Pancreas (tissue), 10 donors: ENCODE results near the gene DIP2C. TPM values are rescaled to one million over a fixed set of nuclear protein-coding genes. Genes with fewer than 3 reads are reported as not detected.
"Not testable (repeated sequence)": the region's sequence is repeated elsewhere in the genome, so short reads cannot be mapped to it uniquely, and the experiment has no call there.

Experiments used
- ATAC-seq, 4 donors: fragments of 200-7000 bp; cut with Tn5 transposase; one replicate each; pipeline versions ENCODE4 v1.8.0 to v1.9.1; 2020; ENCODE audit warnings: mild to moderate bottlenecking in 4 of 4, moderate library complexity in 4 of 4
- DNase-seq, 6 donors: peaks; one replicate each; pipeline ENCODE4 v3.0.0-alpha.2; 2020
- FAIRE-seq: peaks from 2 replicates; lab custom pipeline; 2012; peaks lifted over from hg19 to GRCh38; lab: Jason Lieb, UNC
- H3K27ac ChIP-seq, 4 donors: fragments of 200-600 bp; sonication (generic); 1 replicate in 3 of 4; 2 replicates in 1 of 4; pipeline versions ENCODE4 v1.5.0 to v1.8.0; 2020
- H3K27me3 ChIP-seq, 4 donors: fragments of 200-600 bp; one replicate each; pipeline ENCODE4 v1.8.0; 2021
- H3K36me3 ChIP-seq, 3 donors: fragments of 200-600 bp; sonication (generic) in 1 of 3; one replicate each; pipeline versions ENCODE4 v1.5.0 to v1.8.0; 2020 to 2021
- H3K4me1 ChIP-seq, 3 donors: fragments of 200-600 bp; one replicate each; pipeline ENCODE4 v1.8.0; 2021
- H3K4me3 ChIP-seq, 4 donors: fragments of 200-600 bp; sonication (generic) in 2 of 4; one replicate each; pipeline versions ENCODE4 v1.5.0 to v1.8.0; 2020 to 2021
- H3K9me3 ChIP-seq, 4 donors: fragments of 200-600 bp; one replicate each; pipeline ENCODE4 v1.8.0; 2021
- CTCF ChIP-seq, 4 donors: fragments of 200-600 bp; sonication (generic) in 3 of 4; IDR thresholded peaks; one replicate each; pipeline versions ENCODE4 v1.5.0 to v1.8.0; 2021; ENCODE audit warnings: antibody characterized with exemption in 4 of 4
- WGBS, 2 donors: extraction: QIAGEN DNeasy Blood & Tissue Kit; methylation state at CpG; one replicate each; pipeline ENCODE4 v1.1.7; 2013; 5-methylcytosine and 5-hydroxymethylcytosine counted together
- intact Hi-C, 3 donors: fragments of 100-400 bp; cut with DNase I; formaldehyde crosslinking; loops; one replicate each; pipeline versions ENCODE4 v1.11.1 to v1.14.2; 2022
- polyA plus RNA-seq, 2 donors: library from polyadenylated mRNA; stranded (reverse); fragments of 200-250 nt; gene quantifications; one replicate each; pipeline ENCODE4 v1.2.3, GENCODE V29; 2013
- total RNA-seq, 6 donors: library from RNA; stranded (reverse); fragmentation: NEBNext Ultra II Directional in 4 of 6; extraction: Animal tissue kit (Norgen Biotek cat#: 25700) in 4 of 6; gene quantifications; one replicate each; pipeline versions ENCODE4 v1.2.1 to v1.2.4, GENCODE V29; 2021 to 2023
- donor health status: healthy with polysubstance abuse.
- donor health status: DM: no; HTN: no; CAD: no; lungs with moderate emphysema.
- donor health status: DM: no; HTN: no; CAD: no.
- donor health status: control.
- donor health status: control.
- donor health status: Bipolar disorder and iron deficiency.
- donor health status: DM: yes; HTN: yes; CAD: no.
- donor health status: DM: no; HTN: no; CAD: no.
- donor health status: DM: no; HTN: no; CAD: no.
- donor health status: DM: yes; HTN: yes; CAD: no.

The DIP2C gene
- total and polyA plus RNA-seq, 8 donors = 4.3 to 11.8 (median 7.3) TPM

- no peak for TF ChIP-seq CTCF (IDR thresholded peaks at IDR 0.05)
- Histone ChIP-seq H3K36me3 (no peaks in the 10 kb centered on the region), H3K9me3 (no peaks in the 10 kb centered on the region), H3K27ac (no peak overlapping the region), H3K4me1 (no peaks in the 10 kb centered on the region), H3K4me3 (no peak overlapping the region), H3K27me3 (no peaks in the 10 kb centered on the region)
- FAIRE-seq = no peak
- ATAC-seq = no peak
- intact Hi-C loops = no loop called here
- 93 to 95% methylated on average over 9 of the region's 9 CpGs for WGBS, 2 donors
- DNase-seq = no peak
Measured at GRCh38 chr10:681670-682318, 7.7 kb downstream of the DIP2C start.

- no peak for ATAC-seq
- H3K27me3 ChIP-seq = no peaks in the 10 kb centered on the region
- H3K4me3 ChIP-seq = no peak overlapping the region
- 93 to 98% methylated on average over 12 of the region's 12 CpGs for WGBS, 2 donors
- no peak for FAIRE-seq
- no peaks in the 10 kb centered on the region for H3K9me3 ChIP-seq
- intact Hi-C loops = no loop called here
- H3K4me1 ChIP-seq = no peaks in the 10 kb centered on the region
- H3K27ac ChIP-seq = no peak overlapping the region
- DNase-seq = no peak
- TF ChIP-seq CTCF (IDR thresholded peaks at IDR 0.05) = no peak
- H3K36me3 ChIP-seq = no peaks in the 10 kb centered on the region
Measured at GRCh38 chr10:680745-681144, 8.7 kb downstream of the DIP2C start.

- no peaks in the 10 kb centered on the region for H3K27me3 ChIP-seq
- no peaks in the 10 kb centered on the region for H3K4me1 ChIP-seq
- no peaks in the 10 kb centered on the region for H3K36me3 ChIP-seq
- ATAC-seq (no peak), FAIRE-seq (no peak), DNase-seq (no peak)
- H3K4me3 ChIP-seq = no peak overlapping the region
- no peak for TF ChIP-seq CTCF (IDR thresholded peaks at IDR 0.05)
- no peaks in the 10 kb centered on the region for H3K9me3 ChIP-seq
- 77 to 84% methylated on average over 11 of the region's 11 CpGs for WGBS, 2 donors
- intact Hi-C loops = no loop called here
- no peak overlapping the region for H3K27ac ChIP-seq
Measured at GRCh38 chr10:680146-680545, 9.3 kb downstream of the DIP2C start.

GRCh38 chr10:679556-679955, 9.9 kb downstream of the DIP2C start:
- no peak for FAIRE-seq
- no peak for TF ChIP-seq CTCF (IDR thresholded peaks at IDR 0.05)
- H3K36me3 ChIP-seq = no peaks in the 10 kb centered on the region
- DNase-seq = no peak
- WGBS, 2 donors = 95 to 97% methylated on average over 14 to 15 of the region's 15 CpGs
- no peak overlapping the region for H3K4me3 ChIP-seq
- no peaks in the 10 kb centered on the region for H3K9me3 ChIP-seq
- no peak for ATAC-seq
- H3K27me3 ChIP-seq = no peaks in the 10 kb centered on the region
- intact Hi-C loops = no loop called here
- no peaks in the 10 kb centered on the region for H3K4me1 ChIP-seq
- no peak overlapping the region for H3K27ac ChIP-seq

GRCh38 chr10:678662-679005, 10.8 kb downstream of the DIP2C start:
- H3K27me3 ChIP-seq, FAIRE-seq, H3K27ac ChIP-seq, DNase-seq, H3K4me1 ChIP-seq, intact Hi-C loops, H3K9me3 ChIP-seq, H3K36me3 ChIP-seq, H3K4me3 ChIP-seq, ATAC-seq: not testable (repeated sequence)
- 73 to 98% methylated on average over 7 to 13 of the region's 24 CpGs for WGBS, 2 donors
